ENCODE results near the gene CADPS2.

The CADPS2 gene

GRCh38 chr7:122311050-122311700, 575.1 kb downstream of the CADPS2 start:
- Histone ChIP-seq H3K4me2 (ENCODE audit: low read depth, low read length, poor library complexity, severe bottlenecking) (no peak overlapping the region), H3K79me2 (ENCODE audit: insufficient read depth, low read length) (no peaks in the 10 kb centered on the region), H3K27me3 (ENCODE audit: insufficient read depth, low read length, poor library complexity, severe bottlenecking) (no peaks in the 10 kb centered on the region), H3K9me3 (ENCODE audit: insufficient read depth, low read depth, low read length) (no peaks in the 10 kb centered on the region; the same call in 1 of the 2 replicates), H4K20me1 (ENCODE audit: insufficient read depth, low read length, poor library complexity, severe bottlenecking) (no peaks in the 10 kb centered on the region), H3F3A (ENCODE audit: low read depth) (no peaks in the 10 kb centered on the region), H2AFZ (ENCODE audit: low read length) (no peak overlapping the region), H3K9ac (ENCODE audit: low read depth, low read length, poor library complexity, severe bottlenecking) (no peak overlapping the region), H3K4me1 (ENCODE audit: insufficient read depth, low read length, poor library complexity, severe bottlenecking) (no peaks in the 10 kb centered on the region), H3K36me3 (ENCODE audit: insufficient read depth, low read length) (no peaks in the 10 kb centered on the region), H3K9me2 (replicated peaks; ENCODE audit: low read depth, low read length) (no peaks in the 10 kb centered on the region), H3K4me3 (ENCODE audit: low read length, poor library complexity, severe bottlenecking) (no peak overlapping the region)
- TF ChIP-seq EZH2phosphoT487 (IDR thresholded peaks at IDR 0.05; ENCODE audit: borderline replicate concordance), result no peak
- no peak for TF ChIP-seq CTCF (conservative IDR thresholded peaks at IDR 0.05; ENCODE audit: low read length)

- no peaks in the 10 kb centered on the region for H3K9me2 ChIP-seq (replicated peaks; ENCODE audit: low read depth, low read length)
- no peaks in the 10 kb centered on the region for H4K20me1 ChIP-seq (ENCODE audit: insufficient read depth, low read length, poor library complexity, severe bottlenecking)
- no peak overlapping the region for H3K4me2 ChIP-seq (ENCODE audit: low read depth, low read length, poor library complexity, severe bottlenecking)
- no peaks in the 10 kb centered on the region for H3F3A ChIP-seq (ENCODE audit: low read depth)
- no peaks in the 10 kb centered on the region for H3K27me3 ChIP-seq (ENCODE audit: insufficient read depth, low read length, poor library complexity, severe bottlenecking)
- no peak overlapping the region for H3K4me3 ChIP-seq (ENCODE audit: low read length, poor library complexity, severe bottlenecking)
- H3K36me3 ChIP-seq (ENCODE audit: insufficient read depth, low read length), result no peaks in the 10 kb centered on the region
- H3K9ac ChIP-seq (ENCODE audit: low read depth, low read length, poor library complexity, severe bottlenecking), result no peak overlapping the region
- H2AFZ ChIP-seq (ENCODE audit: low read length), result no peak overlapping the region
- TF ChIP-seq EZH2phosphoT487 (IDR thresholded peaks at IDR 0.05; ENCODE audit: borderline replicate concordance) (no peak), CTCF (conservative IDR thresholded peaks at IDR 0.05; ENCODE audit: low read length) (no peak)
- H3K79me2 ChIP-seq (ENCODE audit: insufficient read depth, low read length), result no peaks in the 10 kb centered on the region
- no peaks in the 10 kb centered on the region for H3K9me3 ChIP-seq (ENCODE audit: insufficient read depth, low read depth, low read length)
- H3K4me1 ChIP-seq (ENCODE audit: insufficient read depth, low read length, poor library complexity, severe bottlenecking), result no peaks in the 10 kb centered on the region
These were observed 575.9 kb downstream of the CADPS2 start for GRCh38 chr7:122310119-122311021.

- Histone ChIP-seq H3K79me2 (ENCODE audit: insufficient read depth, low read length) (no peaks in the 10 kb centered on the region), H3F3A (ENCODE audit: low read depth) (no peaks in the 10 kb centered on the region), H3K4me3 (ENCODE audit: low read length, poor library complexity, severe bottlenecking) (no peak overlapping the region), H3K36me3 (ENCODE audit: insufficient read depth, low read length) (no peaks in the 10 kb centered on the region), H3K9me2 (replicated peaks; ENCODE audit: low read depth, low read length) (no peaks in the 10 kb centered on the region), H3K9ac (ENCODE audit: low read depth, low read length, poor library complexity, severe bottlenecking) (no peak overlapping the region), H4K20me1 (ENCODE audit: insufficient read depth, low read length, poor library complexity, severe bottlenecking) (no peaks in the 10 kb centered on the region), H3K4me1 (ENCODE audit: insufficient read depth, low read length, poor library complexity, severe bottlenecking) (no peaks in the 10 kb centered on the region), H3K4me2 (ENCODE audit: low read depth, low read length, poor library complexity, severe bottlenecking) (no peak overlapping the region), H3K9me3 (ENCODE audit: insufficient read depth, low read depth, low read length) (no peaks in the 10 kb centered on the region), H2AFZ (ENCODE audit: low read length) (no peak overlapping the region), H3K27me3 (ENCODE audit: insufficient read depth, low read length, poor library complexity, severe bottlenecking) (no peaks in the 10 kb centered on the region)
- TF ChIP-seq EZH2phosphoT487 (IDR thresholded peaks at IDR 0.05; ENCODE audit: borderline replicate concordance), result no peak
- no peak for TF ChIP-seq CTCF (conservative IDR thresholded peaks at IDR 0.05; ENCODE audit: low read length)
These were observed 576.8 kb downstream of the CADPS2 start for GRCh38 chr7:122309421-122309820.

All from Loucy (cell line).